OCI-LY3 (cell line): Measurements from ENCODE around the gene EIF2B5.

Source experiments
- CTCF ChIP-seq: fragments of 200-600, 300-600 bp; sonication (generic); IDR thresholded peaks from 2 replicates; pipeline ENCODE4 v1.5.1; 2014; ENCODE audit warnings: antibody characterized with exemption, low read length, low read depth
- EZH2phosphoT487 ChIP-seq: fragments of 200-600 bp; shearing (Covaris generic); IDR thresholded peaks from 2 replicates; pipeline ENCODE4 v1.6.1; 2018; ENCODE audit warnings: antibody characterized with exemption, mixed run types, low read depth

GRCh38 chr3:184183679-184184078, 48.5 kb downstream of the EIF2B5 start:
- TF ChIP-seq CTCF, result no peak
- no peak for TF ChIP-seq EZH2phosphoT487
